Fibroblast of lung (primary cell): Measurements from ENCODE around the gene TBXT.

Experiments used
- CTCF ChIP-seq, 2 donors: IDR thresholded peaks in 1 of 2; conservative IDR thresholded peaks in 1 of 2; 1 replicate in 1 of 2; 2 replicates in 1 of 2; pipeline ENCODE4 v1.5.1; 2011 to 2012; ENCODE audit warnings: low read length in 2 of 2, control low read depth in 1 of 2, inconsistent platforms in 1 of 2, low read depth in 1 of 2, mild to moderate bottlenecking in 1 of 2
- EZH2 ChIP-seq: IDR thresholded peaks from 2 replicates; pipeline ENCODE4 v1.5.1; 2012; ENCODE audit warnings: low read length, control low read depth, mild to moderate bottlenecking; ENCODE audit errors: missing control alignments

GRCh38 chr6:166152660-166153059, 15.0 kb downstream of the TBXT start:
- TF ChIP-seq CTCF (conservative IDR thresholded peaks at IDR 0.05 in 1 of 2, IDR thresholded peaks at IDR 0.05 in 1 of 2; ENCODE audit: low read depth in 1 of 2, low read length in 2 of 2) = no peak
- TF ChIP-seq EZH2 = no peak
